Measurements from ENCODE around the gene MYRIP. TPM values are rescaled to one million over a fixed set of nuclear protein-coding genes. Genes with fewer than 3 reads are reported as not detected.

MYRIP gene
- polyA plus RNA-seq, 1 of the 3 experiments (the other 2 are of a cell fraction), result 1.2 TPM

- Histone ChIP-seq H3K36me3 (replicated peaks in 1 of 2; ENCODE audit: control insufficient read depth in 1 of 2, insufficient read depth in 2 of 2, low read length in 1 of 2) (no peaks in the 10 kb centered on the region), H3K9me3 (no peaks in the 10 kb centered on the region), H3K4me2 (no peak overlapping the region), H3K4me1 (ENCODE audit: control insufficient read depth in 1 of 2, insufficient read depth in 2 of 2, low read depth in 1 of 2, low read length in 1 of 2) (peaks cover 0 to 5% of the 10 kb centered on the region in 2 experiments; a peak in 2 of 4 replicates), H3K9me2 (no peaks in the 10 kb centered on the region), H3K79me2 (ENCODE audit: insufficient read depth) (no peaks in the 10 kb centered on the region), H4K20me1 (ENCODE audit: insufficient read depth) (no peaks in the 10 kb centered on the region), H2AFZ (ENCODE audit: low read depth) (no peak overlapping the region), H3F3A (replicated peaks; ENCODE audit: insufficient read depth) (no peaks in the 10 kb centered on the region), H3K9ac (no peak overlapping the region), H3K27ac (ENCODE audit: low read depth in 2 of 2, low read length in 1 of 2) (no peak overlapping the region), H3K4me3 (ENCODE audit: low read depth in 2 of 2, low read length in 1 of 2) (no peak overlapping the region), H3K27me3 (ENCODE audit: insufficient read depth) (no peaks in the 10 kb centered on the region)
- TF ChIP-seq NFIC (IDR thresholded peaks at IDR 0.05; ENCODE audit: borderline replicate concordance) (no peak), SIN3A (IDR thresholded peaks at IDR 0.05; ENCODE audit: borderline replicate concordance, low read depth, low read length) (no peak), GABPA (IDR thresholded peaks at IDR 0.05; ENCODE audit: low read depth) (no peak), FOSL2 (IDR thresholded peaks at IDR 0.05; ENCODE audit: borderline replicate concordance, low read depth) (no peak), EZH2phosphoT487 (IDR thresholded peaks at IDR 0.05; ENCODE audit: borderline replicate concordance, low read depth) (no peak), RAD21 (IDR thresholded peaks at IDR 0.05; ENCODE audit: low read length) (no peak), RCOR1 (IDR thresholded peaks at IDR 0.05; ENCODE audit: low read length) (no peak), USF2 (IDR thresholded peaks at IDR 0.05; ENCODE audit: borderline replicate concordance, low read depth, low read length) (no peak), ELF1 (IDR thresholded peaks at IDR 0.05) (no peak)
- TF ChIP-seq, protein P1, sequence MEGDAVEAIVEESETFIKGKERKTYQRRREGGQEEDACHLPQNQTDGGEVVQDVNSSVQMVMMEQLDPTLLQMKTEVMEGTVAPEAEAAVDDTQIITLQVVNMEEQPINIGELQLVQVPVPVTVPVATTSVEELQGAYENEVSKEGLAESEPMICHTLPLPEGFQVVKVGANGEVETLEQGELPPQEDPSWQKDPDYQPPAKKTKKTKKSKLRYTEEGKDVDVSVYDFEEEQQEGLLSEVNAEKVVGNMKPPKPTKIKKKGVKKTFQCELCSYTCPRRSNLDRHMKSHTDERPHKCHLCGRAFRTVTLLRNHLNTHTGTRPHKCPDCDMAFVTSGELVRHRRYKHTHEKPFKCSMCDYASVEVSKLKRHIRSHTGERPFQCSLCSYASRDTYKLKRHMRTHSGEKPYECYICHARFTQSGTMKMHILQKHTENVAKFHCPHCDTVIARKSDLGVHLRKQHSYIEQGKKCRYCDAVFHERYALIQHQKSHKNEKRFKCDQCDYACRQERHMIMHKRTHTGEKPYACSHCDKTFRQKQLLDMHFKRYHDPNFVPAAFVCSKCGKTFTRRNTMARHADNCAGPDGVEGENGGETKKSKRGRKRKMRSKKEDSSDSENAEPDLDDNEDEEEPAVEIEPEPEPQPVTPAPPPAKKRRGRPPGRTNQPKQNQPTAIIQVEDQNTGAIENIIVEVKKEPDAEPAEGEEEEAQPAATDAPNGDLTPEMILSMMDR (IDR thresholded peaks at IDR 0.05), result no peak
- TF ChIP-seq, protein P2, sequence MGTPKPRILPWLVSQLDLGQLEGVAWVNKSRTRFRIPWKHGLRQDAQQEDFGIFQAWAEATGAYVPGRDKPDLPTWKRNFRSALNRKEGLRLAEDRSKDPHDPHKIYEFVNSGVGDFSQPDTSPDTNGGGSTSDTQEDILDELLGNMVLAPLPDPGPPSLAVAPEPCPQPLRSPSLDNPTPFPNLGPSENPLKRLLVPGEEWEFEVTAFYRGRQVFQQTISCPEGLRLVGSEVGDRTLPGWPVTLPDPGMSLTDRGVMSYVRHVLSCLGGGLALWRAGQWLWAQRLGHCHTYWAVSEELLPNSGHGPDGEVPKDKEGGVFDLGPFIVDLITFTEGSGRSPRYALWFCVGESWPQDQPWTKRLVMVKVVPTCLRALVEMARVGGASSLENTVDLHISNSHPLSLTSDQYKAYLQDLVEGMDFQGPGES (IDR thresholded peaks at IDR 0.05; ENCODE audit: low read depth, low read length), result no peak
- TF ChIP-seq, protein P3, sequence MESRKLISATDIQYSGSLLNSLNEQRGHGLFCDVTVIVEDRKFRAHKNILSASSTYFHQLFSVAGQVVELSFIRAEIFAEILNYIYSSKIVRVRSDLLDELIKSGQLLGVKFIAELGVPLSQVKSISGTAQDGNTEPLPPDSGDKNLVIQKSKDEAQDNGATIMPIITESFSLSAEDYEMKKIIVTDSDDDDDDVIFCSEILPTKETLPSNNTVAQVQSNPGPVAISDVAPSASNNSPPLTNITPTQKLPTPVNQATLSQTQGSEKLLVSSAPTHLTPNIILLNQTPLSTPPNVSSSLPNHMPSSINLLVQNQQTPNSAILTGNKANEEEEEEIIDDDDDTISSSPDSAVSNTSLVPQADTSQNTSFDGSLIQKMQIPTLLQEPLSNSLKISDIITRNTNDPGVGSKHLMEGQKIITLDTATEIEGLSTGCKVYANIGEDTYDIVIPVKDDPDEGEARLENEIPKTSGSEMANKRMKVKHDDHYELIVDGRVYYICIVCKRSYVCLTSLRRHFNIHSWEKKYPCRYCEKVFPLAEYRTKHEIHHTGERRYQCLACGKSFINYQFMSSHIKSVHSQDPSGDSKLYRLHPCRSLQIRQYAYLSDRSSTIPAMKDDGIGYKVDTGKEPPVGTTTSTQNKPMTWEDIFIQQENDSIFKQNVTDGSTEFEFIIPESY (IDR thresholded peaks at IDR 0.05; ENCODE audit: borderline replicate concordance, low read depth), result no peak
- TF ChIP-seq, protein P4, sequence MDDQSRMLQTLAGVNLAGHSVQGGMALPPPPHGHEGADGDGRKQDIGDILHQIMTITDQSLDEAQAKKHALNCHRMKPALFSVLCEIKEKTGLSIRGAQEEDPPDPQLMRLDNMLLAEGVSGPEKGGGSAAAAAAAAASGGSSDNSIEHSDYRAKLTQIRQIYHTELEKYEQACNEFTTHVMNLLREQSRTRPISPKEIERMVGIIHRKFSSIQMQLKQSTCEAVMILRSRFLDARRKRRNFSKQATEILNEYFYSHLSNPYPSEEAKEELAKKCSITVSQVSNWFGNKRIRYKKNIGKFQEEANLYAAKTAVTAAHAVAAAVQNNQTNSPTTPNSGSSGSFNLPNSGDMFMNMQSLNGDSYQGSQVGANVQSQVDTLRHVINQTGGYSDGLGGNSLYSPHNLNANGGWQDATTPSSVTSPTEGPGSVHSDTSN (IDR thresholded peaks at IDR 0.05), result no peak
- ChIA-PET POLR2A (no interaction called here), CTCF (no interaction called here)
- no peak for DNase-seq
- 48% methylated on average over 2 of the region's 2 CpGs for WGBS (ENCODE audit: low lambda C conversion rate)
These were observed 339.4 kb downstream of the MYRIP start for GRCh38 chr3:40148827-40149226.

Measured in SK-N-SH (cell line).